Uterus (tissue), 2 donors: ENCODE data around the gene CPZ.

Source experiments
- POLR2A ChIP-seq, 2 donors: fragments of 450-650 bp; IDR thresholded peaks; one replicate each; pipeline ENCODE4 v1.6.1; 2016; ENCODE audit warnings: antibody characterized with exemption in 2 of 2, mild to moderate bottlenecking in 1 of 2, moderate library complexity in 1 of 2
- TF ChIP-seq, protein P1 (sequence below), 4 experiments: fragments of 200-600 bp in 2 of 4; fragments of 450-650 bp in 2 of 4; sonication (generic) in 2 of 4; IDR thresholded peaks; one replicate each; pipeline ENCODE4 v1.5.1; 2016 to 2019; ENCODE audit warnings: antibody characterized with exemption in 4 of 4, mild to moderate bottlenecking in 2 of 4, moderate library complexity in 1 of 4

DNA sequence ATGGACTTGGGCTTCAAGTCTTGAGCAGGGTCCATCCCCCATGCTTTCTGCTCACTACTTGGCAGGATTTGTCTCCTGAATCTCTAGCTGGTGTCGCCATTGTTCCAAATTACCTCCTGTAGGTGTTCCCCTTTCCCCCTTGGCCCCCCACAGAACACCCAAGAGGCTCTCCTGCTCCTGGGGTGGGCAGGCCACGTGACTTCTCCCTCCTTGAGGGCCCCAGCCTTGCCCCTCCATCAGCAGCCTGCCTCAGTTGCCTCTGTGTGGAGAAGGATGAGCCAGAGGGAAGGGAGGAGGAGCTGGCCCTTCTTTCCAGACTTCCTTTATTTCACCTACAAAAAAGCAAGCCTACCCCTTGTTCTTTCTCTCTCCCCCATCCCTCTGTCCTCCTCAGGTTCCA, 10.5 kb upstream of the CPZ start:
- TF ChIP-seq, protein P1, sequence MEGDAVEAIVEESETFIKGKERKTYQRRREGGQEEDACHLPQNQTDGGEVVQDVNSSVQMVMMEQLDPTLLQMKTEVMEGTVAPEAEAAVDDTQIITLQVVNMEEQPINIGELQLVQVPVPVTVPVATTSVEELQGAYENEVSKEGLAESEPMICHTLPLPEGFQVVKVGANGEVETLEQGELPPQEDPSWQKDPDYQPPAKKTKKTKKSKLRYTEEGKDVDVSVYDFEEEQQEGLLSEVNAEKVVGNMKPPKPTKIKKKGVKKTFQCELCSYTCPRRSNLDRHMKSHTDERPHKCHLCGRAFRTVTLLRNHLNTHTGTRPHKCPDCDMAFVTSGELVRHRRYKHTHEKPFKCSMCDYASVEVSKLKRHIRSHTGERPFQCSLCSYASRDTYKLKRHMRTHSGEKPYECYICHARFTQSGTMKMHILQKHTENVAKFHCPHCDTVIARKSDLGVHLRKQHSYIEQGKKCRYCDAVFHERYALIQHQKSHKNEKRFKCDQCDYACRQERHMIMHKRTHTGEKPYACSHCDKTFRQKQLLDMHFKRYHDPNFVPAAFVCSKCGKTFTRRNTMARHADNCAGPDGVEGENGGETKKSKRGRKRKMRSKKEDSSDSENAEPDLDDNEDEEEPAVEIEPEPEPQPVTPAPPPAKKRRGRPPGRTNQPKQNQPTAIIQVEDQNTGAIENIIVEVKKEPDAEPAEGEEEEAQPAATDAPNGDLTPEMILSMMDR (IDR thresholded peaks at IDR 0.05): no peak
- no peak for TF ChIP-seq POLR2A (IDR thresholded peaks at IDR 0.05)
